ENCODE data around the gene NUFIP2.

NUFIP2 gene

GRCh38 chr17:29207975-29208374, 86.0 kb downstream of the NUFIP2 start:
- no peak for TF ChIP-seq CTCF (IDR thresholded peaks at IDR 0.05; ENCODE audit: low read depth, low read length)
- DNase-seq (ENCODE audit: low read depth in 2 of 2), result no peak
- no peak overlapping the region for H3K4me3 ChIP-seq (replicated peaks in 1 of 2; ENCODE audit: low read depth in 2 of 2, low read length in 2 of 2)

All from cardiac fibroblast (primary cell).